ENCODE results near the gene VSIG4.

Gene VSIG4

DNA sequence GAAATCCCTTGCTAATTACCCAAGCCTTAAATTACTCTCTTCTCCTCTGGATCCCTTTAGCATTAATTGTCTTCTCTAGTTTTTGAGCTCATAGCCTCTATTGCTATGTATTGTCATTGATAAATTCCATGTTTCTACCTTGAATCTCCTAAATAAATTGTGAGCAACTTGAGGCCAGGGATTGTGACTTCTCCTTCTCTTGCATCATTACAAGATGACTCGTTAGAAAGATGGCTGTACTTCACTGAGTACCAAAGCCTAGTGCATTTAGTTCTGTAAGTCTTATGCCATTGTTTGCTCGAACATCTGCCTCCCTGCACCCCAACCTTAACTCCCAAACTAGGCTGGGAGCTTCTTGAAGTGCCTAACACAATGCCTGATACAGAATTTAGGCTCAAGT lies 15.3 kb downstream of the VSIG4 start:
- in situ Hi-C loops (cut with MboI; ENCODE audit: low sequenced_read_pairs) = loop anchor here (25.0 kb wide), 1 partner anchor 437 kb away; no protein-coding TSS in a partner anchor

DNA sequence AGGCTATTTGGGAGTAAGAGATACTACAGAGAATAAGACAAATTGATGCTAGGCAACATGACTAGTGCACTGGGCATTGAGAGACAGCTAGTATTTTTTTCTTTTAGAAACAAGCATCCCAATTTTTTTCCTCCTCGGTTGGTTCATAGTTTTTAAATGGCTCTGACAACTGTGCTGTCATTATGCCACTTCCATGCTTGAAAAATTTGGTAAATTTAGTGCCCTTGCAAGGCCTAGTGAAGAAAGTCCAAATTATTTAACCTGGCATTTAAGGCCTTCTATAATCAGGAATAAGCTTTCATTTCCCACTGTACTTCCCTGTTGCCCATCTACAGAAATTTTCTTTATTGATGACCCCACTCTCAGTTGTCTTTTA lies 15.8 kb downstream of the VSIG4 start:
- in situ Hi-C loops (cut with MboI; ENCODE audit: low sequenced_read_pairs) = loop anchor here (25.0 kb wide), 1 partner anchor 437 kb away; no protein-coding TSS in a partner anchor

DNA sequence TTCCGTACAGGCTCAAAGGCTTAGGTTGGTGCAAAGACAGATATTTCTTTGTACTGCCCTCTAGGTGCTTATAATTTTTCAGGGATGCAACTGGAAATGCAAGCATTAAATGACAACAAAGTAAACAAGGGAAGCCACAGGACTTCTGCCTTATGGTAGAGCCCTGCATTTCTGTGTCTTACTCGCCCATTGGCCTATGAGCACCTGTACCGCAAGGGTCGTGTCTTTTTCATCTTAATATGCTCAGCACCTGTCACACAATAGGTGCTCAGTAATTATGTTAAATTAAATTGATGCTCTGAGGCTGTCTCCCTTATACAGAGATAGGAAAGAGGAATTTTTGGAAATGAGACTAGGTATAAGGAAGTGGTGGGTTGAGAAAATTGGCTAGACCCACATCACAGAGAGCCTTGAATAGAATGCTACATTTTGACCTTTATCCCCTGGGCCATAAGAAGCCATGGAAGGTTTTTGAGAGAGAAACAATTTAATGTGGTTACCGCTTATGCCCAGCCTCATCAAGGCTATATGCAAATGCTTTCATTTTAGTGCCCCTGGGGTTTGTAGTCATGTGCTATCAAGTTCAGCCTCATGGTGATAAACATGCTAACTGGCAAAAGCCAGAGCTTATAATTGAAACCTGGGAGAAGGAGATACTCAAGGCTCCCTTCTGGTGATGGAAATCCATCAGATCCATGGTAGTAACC lies 16.3 kb downstream of the VSIG4 start:
- in situ Hi-C loops (cut with MboI; ENCODE audit: low sequenced_read_pairs) = loop anchor here (25.0 kb wide), 1 partner anchor 436 kb away; no protein-coding TSS in a partner anchor

DNA sequence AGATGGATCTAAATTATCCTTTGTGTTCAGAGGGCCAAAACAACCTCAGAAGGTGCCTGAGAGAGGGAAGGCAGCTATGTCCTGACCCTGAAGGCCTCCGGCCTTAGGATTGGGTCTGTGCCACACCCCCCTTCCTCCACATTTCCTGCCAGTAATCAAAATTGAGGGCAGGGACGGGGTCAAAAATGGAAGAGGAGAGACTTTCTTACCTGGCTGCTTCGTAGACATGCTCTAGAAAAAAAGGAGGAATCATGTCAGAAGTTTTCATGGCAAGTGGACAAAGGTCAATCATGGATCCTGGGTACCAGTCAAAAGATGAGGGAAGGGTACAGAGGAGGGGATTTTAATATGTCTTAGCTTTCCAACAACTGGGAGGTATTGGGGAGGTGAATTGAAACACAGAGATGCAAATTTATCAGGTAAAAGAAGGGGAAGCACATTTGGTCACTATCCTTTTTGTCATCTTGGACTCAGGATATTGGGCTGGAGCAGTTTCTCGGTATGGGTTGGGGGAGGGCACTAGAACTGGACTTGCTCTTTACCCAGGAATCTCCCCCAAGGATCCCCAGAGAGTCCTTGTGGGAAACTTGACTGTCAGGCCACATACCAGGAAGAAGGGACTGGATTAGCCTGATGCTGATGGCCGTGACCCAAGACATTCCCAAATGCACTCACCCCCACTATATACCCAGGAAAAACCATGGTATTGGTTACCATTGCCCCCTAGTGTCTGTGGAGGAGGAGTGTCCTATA lies 17.1 kb downstream of the VSIG4 start:
- in situ Hi-C loops (cut with MboI; ENCODE audit: low sequenced_read_pairs) = loop anchor here (25.0 kb wide), 1 partner anchor 436 kb away; no protein-coding TSS in a partner anchor

DNA sequence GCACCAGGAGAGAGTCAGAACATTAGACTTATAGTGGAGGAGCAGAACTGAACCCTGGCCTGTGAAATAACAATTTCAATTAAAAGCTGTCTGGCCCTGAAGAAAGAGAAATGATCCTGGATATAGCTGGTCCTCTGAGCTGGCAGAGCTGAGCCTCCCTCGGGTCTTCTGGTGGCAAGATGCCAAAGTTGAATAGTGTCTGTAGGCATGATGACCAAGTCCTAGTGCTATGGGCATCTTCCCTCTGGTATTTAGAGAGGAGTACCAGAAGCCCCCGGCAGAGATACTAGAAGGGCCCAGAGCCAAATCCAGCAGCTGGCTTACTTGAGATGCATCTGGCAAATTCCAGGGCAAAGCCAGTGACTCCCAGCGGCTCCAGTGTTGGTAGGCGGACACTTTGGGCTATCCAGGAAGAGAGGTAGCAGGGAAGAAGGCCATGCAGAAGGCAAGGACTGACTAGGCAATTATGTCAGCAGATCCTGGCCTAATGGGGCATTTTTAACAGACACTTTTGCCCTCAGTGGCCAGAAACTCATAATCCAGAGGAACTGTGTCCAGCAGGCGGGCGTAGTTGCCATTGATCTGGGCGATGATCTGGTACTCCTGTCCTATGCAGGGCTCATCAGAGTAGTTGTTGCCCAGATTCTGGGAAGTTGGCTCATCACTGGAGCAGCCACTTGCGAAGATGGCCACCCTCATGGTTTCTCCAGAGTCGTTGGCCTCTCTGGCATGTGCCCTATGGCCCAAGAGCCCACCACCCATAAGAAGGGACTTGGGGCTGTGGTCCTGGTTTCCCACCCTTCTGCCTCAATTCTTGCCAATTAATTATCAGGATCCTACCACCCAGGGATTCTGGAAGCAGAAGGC lies 17.9 kb downstream of the VSIG4 start:
- in situ Hi-C loops (cut with MboI; ENCODE audit: low sequenced_read_pairs) = loop anchor here (25.0 kb wide), 1 partner anchor 435 kb away; no protein-coding TSS in a partner anchor

DNA sequence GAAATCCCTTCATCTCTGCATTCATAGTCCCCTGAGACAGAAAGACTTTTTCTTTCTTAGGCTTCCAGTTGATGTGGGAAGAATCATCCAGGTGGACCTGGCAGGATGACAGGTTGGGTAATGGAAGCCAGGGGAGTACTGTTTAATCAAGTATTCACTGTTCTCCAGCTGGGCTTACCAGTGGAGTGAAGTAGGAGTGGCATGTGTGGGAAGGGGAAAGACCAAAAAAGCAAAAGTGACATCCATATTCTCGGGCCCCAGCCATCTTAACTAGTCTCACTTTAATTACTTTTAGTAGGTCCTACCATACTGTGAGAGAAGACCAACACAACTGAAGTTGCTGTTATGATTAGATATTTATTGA lies 18.5 kb downstream of the VSIG4 start:
- in situ Hi-C loops (cut with MboI; ENCODE audit: low sequenced_read_pairs) = loop anchor here (25.0 kb wide), 1 partner anchor 434 kb away; no protein-coding TSS in a partner anchor

DNA sequence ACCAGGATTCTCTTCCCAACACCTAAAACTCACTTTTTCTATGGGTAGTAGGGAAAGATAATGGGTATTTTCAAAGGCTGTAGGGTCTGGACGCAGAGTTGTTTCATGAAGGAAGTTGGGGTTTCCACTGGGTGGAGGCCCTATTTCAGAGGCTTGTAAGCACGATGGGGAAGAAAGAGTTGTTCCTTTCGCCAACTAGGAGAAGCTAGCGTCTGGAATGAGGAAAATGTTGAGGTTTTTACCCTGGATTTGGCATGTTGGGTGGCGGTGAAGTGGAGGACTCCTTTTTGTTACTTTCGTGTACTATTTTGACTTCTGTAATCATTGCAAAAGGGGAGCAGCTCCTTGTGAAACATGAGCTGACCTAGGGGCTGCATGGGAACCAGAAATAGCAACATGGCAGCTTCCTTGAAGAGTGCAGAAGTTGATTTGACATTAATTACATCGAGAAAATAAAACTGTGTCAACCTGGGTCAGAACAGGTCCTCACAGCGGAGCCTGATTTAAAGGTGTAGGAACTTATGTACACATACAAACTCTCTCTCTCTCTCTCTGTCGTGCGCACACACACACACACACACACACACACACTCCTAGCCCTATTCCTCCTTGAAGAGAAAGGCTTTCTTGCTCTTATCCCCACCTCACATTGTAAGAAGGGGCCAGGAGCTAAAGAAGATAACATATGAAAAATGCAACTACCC lies 19.1 kb downstream of the VSIG4 start:
- in situ Hi-C loops (cut with MboI; ENCODE audit: low sequenced_read_pairs) = loop anchor here (25.0 kb wide), 1 partner anchor 433 kb away; no protein-coding TSS in a partner anchor

DNA sequence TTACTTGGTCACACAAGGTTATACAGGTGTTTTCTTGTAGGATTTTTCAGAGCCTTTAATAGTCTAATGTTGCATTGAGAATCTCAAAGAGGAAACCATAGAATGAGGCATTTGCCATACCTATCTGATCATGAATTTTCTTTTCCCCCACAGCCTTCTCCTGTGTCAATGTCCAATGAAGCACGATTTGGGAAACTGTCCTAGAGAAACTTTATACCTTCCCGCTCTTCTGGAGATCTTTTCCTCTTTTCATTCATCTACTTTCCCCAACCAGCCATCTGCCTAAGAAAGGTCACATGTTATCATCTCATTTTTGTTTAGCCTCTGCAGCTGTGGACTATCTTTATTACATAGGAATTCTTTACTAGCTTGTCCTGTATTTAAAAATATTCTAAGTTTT lies 19.9 kb downstream of the VSIG4 start:
- in situ Hi-C loops (cut with MboI; ENCODE audit: low sequenced_read_pairs) = loop anchor here (25.0 kb wide), 1 partner anchor 433 kb away; no protein-coding TSS in a partner anchor

DNA sequence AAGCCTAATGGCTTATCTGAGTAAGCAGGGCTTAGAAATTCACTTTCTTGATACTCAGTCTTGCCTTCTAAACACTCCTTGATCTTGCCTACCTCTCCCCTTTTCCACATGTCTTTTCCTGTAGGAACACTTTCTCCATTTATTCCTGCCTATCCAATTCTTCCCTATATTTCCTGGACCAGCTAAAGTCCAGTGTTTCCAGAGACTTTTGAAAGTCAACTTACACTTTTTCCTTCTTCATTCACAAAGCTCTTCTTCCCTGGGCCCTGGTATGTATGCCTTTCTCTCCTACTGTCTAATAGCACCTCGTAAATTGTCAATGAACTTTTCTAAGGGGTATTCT lies 20.6 kb downstream of the VSIG4 start:
- in situ Hi-C loops (cut with MboI; ENCODE audit: low sequenced_read_pairs) = loop anchor here (25.0 kb wide), 1 partner anchor 432 kb away; no protein-coding TSS in a partner anchor

DNA sequence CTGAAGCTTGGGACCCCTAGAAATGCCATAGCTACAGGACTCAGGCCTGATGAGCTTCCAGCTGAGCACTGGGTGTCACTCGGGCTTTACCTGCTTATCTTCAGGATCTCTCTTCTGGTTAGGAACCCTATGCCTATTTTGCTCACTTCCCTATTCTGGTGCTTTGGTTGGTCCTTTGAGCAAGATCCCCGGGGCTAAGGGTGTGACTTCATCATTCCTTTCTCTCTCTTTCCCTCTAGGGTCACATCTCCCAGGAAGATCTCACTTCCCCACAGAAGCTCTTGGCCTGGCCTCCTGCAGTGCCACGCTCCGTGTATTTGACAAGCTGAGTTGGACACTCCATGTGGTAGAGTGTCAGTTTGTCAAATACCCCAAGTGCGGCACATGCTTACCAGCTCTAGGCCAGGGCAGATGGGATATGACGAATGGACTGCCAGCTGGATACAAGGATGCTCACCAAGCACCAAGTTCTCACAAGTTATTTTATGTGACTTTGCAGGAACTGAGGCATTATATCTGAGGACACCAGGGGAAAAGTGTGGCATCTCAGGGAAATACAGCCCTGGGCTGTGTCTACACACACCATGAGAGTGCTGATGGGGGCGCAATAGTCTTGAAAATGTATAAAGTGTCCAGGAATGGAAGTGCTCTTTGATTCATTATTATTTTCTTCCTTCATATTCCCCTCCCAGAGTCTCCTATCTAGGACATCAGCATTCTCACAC lies 21.1 kb downstream of the VSIG4 start:
- in situ Hi-C loops (cut with MboI; ENCODE audit: low sequenced_read_pairs) = loop anchor here (25.0 kb wide), 1 partner anchor 431 kb away; no protein-coding TSS in a partner anchor

DNA sequence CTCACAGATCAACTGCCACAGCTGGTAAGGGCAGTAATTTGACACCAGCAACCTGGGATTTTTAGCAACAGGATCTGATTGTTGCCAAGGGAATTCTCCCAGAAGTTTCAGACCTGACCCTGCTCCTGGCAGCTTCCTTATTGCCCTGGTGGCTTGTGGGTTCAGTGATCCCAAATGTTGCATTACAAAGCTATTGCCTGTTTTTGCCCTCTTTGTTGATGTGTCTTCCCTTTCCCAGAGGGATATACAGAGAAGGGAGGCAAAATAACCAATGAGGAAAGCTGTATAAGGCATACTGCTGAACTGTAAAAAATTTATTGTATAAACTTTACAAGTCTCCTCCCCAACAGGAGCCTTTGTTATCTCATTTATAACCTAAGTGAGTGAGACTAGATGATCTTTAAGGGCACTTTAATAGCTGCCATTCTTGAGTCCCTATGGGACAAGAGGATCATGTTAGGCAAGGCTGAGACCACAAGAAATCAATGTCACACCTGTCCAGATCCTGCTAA lies 22.2 kb downstream of the VSIG4 start:
- in situ Hi-C loops (cut with MboI; ENCODE audit: low sequenced_read_pairs) = loop anchor here (25.0 kb wide), 1 partner anchor 430 kb away; no protein-coding TSS in a partner anchor

DNA sequence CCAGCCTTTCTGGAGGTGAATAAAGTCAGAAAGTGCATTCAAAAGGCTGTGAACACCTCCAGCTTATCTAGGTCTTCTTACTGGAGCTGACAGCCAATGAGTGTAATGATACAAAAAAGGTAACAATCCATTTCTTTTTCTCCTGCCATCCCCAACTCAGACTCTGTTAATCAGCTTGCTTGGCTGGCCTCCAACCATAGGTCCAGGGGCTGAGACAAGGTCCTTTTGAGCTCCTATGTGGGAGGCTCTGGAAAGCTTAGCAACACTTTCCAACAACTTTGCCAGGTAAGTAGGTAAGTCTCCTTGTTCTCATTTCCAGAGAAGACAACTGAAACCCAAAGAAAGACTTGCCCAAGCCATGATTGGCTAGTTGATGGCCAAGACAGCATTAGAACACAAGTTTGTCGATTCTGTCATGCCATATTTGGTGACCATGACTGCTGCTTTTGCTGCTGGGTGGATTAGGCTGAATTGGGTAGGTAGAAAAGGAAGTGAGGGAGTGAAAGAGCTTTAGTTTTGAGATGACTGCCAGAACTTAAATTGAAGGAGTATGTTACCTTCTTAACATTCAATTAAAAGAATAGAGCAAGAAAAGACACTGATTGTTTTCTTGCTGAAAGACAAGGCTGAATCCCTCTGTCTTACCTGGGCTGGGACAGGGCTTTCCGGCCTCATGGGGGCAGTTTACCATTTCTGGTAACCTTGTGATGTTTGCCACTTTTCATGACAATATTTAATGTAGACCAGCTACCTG lies 22.8 kb downstream of the VSIG4 start:
- in situ Hi-C loops (cut with MboI; ENCODE audit: low sequenced_read_pairs) = loop anchor here (25.0 kb wide), 1 partner anchor 430 kb away; no protein-coding TSS in a partner anchor

DNA sequence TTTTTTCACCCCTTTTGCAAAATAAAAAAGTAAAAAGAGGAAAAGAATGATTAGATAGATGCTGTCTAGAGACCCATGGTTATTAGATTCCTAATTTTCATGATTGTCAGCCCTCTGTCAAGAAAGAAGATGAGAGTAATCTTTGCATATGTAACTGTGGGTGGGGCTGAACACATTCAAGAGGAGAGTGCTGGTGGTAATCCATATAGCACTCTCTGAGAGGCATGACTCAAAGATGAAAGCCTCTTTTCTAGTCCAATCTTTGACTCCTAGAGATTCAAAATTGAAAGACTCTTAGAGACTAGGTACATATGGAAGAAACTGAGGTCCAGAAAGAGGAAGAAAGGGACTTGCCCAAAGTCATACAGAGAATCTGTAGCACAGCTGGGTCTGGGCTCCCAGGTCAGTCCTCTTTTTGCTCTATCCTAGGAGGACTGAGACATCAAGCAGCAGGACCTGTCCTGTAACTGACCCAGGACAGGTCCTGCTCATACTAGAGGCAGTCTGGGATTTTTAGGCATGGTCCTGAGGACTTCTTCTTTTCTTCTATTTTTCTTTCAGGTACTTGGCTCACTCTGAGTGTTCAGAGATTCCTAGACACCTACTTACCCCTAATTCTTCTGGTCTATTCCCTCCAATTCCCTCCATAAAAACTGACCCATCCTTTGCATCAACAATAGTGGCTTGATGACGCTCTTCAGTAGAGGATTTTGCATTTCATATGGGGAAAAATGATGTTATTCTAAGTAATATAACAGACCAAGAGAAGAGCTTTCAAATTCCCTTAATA lies 23.8 kb downstream of the VSIG4 start:
- in situ Hi-C loops (cut with MboI; ENCODE audit: low sequenced_read_pairs) = loop anchor here (25.0 kb wide), 1 partner anchor 429 kb away; no protein-coding TSS in a partner anchor

DNA sequence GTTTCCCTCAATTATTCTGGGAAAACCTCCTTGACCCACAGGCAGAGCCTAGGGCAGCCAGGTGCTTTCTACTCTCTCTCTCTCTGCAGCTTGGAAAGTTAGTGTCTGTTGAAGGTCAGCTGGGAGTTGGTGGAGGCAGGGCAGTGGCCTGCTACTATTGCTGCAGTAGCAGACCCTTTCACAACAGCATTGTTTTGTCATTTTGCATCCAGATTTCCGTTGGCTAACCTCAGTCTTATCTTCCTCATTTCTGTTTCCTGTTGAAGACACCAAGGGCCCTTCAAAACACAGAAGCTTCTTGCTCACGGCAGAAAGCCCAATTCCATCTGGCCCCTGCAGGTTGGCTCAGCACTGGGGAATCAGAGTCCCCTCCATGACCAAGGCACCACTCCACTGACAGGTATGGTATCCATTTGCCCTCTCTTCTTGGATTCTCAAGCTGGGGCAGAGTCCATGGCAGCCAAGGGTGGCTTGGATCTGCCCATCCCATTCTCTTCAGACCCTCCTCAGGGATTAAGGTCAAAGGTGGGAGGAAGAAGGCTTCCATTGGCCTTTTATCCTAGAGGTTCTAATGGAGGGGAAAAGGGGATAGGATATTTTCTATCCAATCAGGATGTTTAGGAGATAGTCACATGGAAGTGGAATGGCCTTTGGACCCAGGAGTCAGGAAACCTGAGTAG lies 24.6 kb downstream of the VSIG4 start:
- in situ Hi-C loops (cut with MboI; ENCODE audit: low sequenced_read_pairs) = loop anchor here (25.0 kb wide), 1 partner anchor 428 kb away; no protein-coding TSS in a partner anchor

DNA sequence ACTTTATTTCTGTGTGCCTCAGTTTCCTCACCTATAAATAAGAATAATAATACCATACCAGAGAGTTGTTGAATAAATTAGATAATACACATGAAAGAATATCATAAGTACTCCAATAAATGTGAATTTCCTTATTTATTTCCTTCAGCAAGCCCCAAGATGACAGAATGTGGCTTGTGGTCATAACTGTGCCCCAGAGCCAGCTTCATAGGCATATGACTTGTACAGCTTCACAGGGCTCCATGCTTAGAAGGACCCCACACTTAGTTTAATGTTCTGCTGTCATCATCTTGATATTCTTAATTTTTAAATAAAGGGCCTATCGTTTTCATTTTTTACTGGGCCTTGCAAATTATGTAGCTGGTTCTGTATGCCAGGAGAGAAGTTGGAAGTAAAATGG lies 25.3 kb downstream of the VSIG4 start:
- in situ Hi-C loops (cut with MboI; ENCODE audit: low sequenced_read_pairs) = loop anchor here (25.0 kb wide), 1 partner anchor 427 kb away; no protein-coding TSS in a partner anchor

DNA sequence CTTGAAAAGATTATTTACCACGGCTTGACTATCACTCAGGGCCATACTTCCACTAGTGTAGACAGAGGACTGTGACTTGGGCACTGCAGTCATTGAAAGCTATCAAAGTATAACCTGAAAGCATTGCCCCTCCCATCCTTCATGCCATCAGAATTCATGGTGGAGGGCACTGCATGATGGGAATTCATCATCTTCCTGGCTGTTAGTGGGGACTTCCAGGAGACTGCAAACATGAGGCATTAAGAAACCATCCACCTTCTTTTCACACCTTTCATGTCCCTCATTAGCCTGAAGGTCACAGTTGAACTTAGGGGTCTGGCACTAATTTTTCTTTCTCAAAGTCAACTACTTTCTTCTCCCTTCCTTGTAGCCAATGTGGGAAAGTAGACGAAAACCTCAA lies 25.8 kb downstream of the VSIG4 start:
- in situ Hi-C loops (cut with MboI; ENCODE audit: low sequenced_read_pairs) = loop anchor here (25.0 kb wide), 1 partner anchor 427 kb away; no protein-coding TSS in a partner anchor
